Measurements from ENCODE around the gene ANKS1A.
"Not testable (repeated sequence)": the region's sequence is repeated elsewhere in the genome, so short reads cannot be mapped to it uniquely, and the experiment has no call there.

The ANKS1A gene

GRCh38 chr6:34916348-34916967, 27.4 kb downstream of the ANKS1A start:
- in situ Hi-C loops (cut with HindIII; ENCODE audit: low pct_unique_long_range_greater_than_20kb, low sequenced_read_pairs) = no loop called here
- DNase-seq (ENCODE audit: low read depth in 1 of 2, low spot score in 1 of 2) = no peak
- TF ChIP-seq JUND (IDR thresholded peaks at IDR 0.05; ENCODE audit: low read depth) = no peak

GRCh38 chr6:34917626-34918285, 28.7 kb downstream of the ANKS1A start:
- DNase-seq (ENCODE audit: low read depth in 1 of 2, low spot score in 1 of 2) = no peak
- TF ChIP-seq JUND (IDR thresholded peaks at IDR 0.05; ENCODE audit: low read depth) = no peak
- in situ Hi-C loops (cut with HindIII; ENCODE audit: low pct_unique_long_range_greater_than_20kb, low sequenced_read_pairs) = no loop called here

- TF ChIP-seq JUND (IDR thresholded peaks at IDR 0.05; ENCODE audit: low read depth) = no peak
- no peak for DNase-seq (ENCODE audit: low read depth in 1 of 2, low spot score in 1 of 2)
- in situ Hi-C loops (cut with HindIII; ENCODE audit: low pct_unique_long_range_greater_than_20kb, low sequenced_read_pairs) = no loop called here
Observed at GRCh38 chr6:34919651-34920050, 30.6 kb downstream of the ANKS1A start.

- TF ChIP-seq JUND (IDR thresholded peaks at IDR 0.05; ENCODE audit: low read depth) = no peak
- in situ Hi-C loops (cut with HindIII; ENCODE audit: low pct_unique_long_range_greater_than_20kb, low sequenced_read_pairs) = no loop called here
- DNase-seq (ENCODE audit: low read depth in 1 of 2, low spot score in 1 of 2) = no peak
Observed at GRCh38 chr6:34920097-34920496, 31.0 kb downstream of the ANKS1A start.

- no peak for DNase-seq (ENCODE audit: low read depth in 1 of 2, low spot score in 1 of 2)
- in situ Hi-C loops (cut with HindIII; ENCODE audit: low pct_unique_long_range_greater_than_20kb, low sequenced_read_pairs) = no loop called here
- no peak for TF ChIP-seq JUND (IDR thresholded peaks at IDR 0.05; ENCODE audit: low read depth)
Observed at GRCh38 chr6:34922177-34922663, 33.2 kb downstream of the ANKS1A start.

- TF ChIP-seq JUND (IDR thresholded peaks at IDR 0.05; ENCODE audit: low read depth) = no peak
- no peak for DNase-seq (ENCODE audit: low read depth in 1 of 2, low spot score in 1 of 2)
- in situ Hi-C loops (cut with HindIII; ENCODE audit: low pct_unique_long_range_greater_than_20kb, low sequenced_read_pairs) = no loop called here
Observed at GRCh38 chr6:34924831-34925625, 36.0 kb downstream of the ANKS1A start.

GRCh38 chr6:34926655-34927054, 37.6 kb downstream of the ANKS1A start:
- in situ Hi-C loops (cut with HindIII; ENCODE audit: low pct_unique_long_range_greater_than_20kb, low sequenced_read_pairs) = no loop called here
- no peak for DNase-seq (ENCODE audit: low read depth in 1 of 2, low spot score in 1 of 2)
- TF ChIP-seq JUND (IDR thresholded peaks at IDR 0.05; ENCODE audit: low read depth) = no peak

- in situ Hi-C loops (cut with HindIII; ENCODE audit: low pct_unique_long_range_greater_than_20kb, low sequenced_read_pairs) = no loop called here
- TF ChIP-seq JUND (IDR thresholded peaks at IDR 0.05; ENCODE audit: low read depth) = no peak
- no peak for DNase-seq (ENCODE audit: low read depth in 1 of 2, low spot score in 1 of 2)
Observed at GRCh38 chr6:34928220-34928619, 39.2 kb downstream of the ANKS1A start.

GRCh38 chr6:34928695-34929094, 39.6 kb downstream of the ANKS1A start:
- DNase-seq (ENCODE audit: low read depth in 1 of 2, low spot score in 1 of 2) = no peak
- TF ChIP-seq JUND (IDR thresholded peaks at IDR 0.05; ENCODE audit: low read depth) = no peak
- in situ Hi-C loops (cut with HindIII; ENCODE audit: low pct_unique_long_range_greater_than_20kb, low sequenced_read_pairs) = no loop called here

- DNase-seq (ENCODE audit: low read depth in 1 of 2, low spot score in 1 of 2) = no peak
- in situ Hi-C loops (cut with HindIII; ENCODE audit: low pct_unique_long_range_greater_than_20kb, low sequenced_read_pairs) = no loop called here
- TF ChIP-seq JUND (IDR thresholded peaks at IDR 0.05; ENCODE audit: low read depth) = no peak
Observed at GRCh38 chr6:34929241-34929978, 40.4 kb downstream of the ANKS1A start.

GRCh38 chr6:34930221-34930620, 41.2 kb downstream of the ANKS1A start:
- DNase-seq (ENCODE audit: low read depth in 1 of 2, low spot score in 1 of 2) = no peak
- no peak for TF ChIP-seq JUND (IDR thresholded peaks at IDR 0.05; ENCODE audit: low read depth)
- in situ Hi-C loops (cut with HindIII; ENCODE audit: low pct_unique_long_range_greater_than_20kb, low sequenced_read_pairs) = no loop called here

- DNase-seq (ENCODE audit: low read depth in 1 of 2, low spot score in 1 of 2); in situ Hi-C loops (cut with HindIII; ENCODE audit: low pct_unique_long_range_greater_than_20kb, low sequenced_read_pairs): not testable (repeated sequence)
Observed at GRCh38 chr6:34932202-34932601, 43.1 kb downstream of the ANKS1A start.

All from T47D (cell line).